GM21515 (cell line): ENCODE results near the gene KNDC1.

Experiments used
- ATAC-seq: cut with Tn5 transposase; IDR thresholded peaks from one replicate; pipeline ENCODE4 v1.9.1; 2021; ENCODE audit not compliant: unreplicated experiment

KNDC1 gene

DNA sequence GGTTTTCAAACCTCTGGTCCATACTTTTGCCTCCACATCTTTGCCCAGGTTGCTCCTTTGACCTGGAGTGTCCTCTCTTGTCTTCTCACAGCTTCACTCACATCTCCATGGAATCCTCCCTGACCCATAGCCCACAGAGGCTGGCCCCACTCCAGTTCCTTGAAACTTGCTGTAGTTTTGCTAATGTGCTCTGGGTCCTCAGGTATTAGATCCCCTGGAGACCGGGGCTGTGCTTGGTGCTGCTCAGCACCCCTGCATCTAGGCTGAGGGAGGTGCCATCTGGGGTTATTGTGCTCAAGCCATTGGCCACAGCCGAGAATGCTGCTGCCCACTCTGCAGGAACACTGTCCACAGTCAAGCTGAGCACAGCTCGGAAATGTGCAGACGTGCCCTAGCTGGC, 16.5 kb downstream of the KNDC1 start:
- no peak for ATAC-seq

DNA sequence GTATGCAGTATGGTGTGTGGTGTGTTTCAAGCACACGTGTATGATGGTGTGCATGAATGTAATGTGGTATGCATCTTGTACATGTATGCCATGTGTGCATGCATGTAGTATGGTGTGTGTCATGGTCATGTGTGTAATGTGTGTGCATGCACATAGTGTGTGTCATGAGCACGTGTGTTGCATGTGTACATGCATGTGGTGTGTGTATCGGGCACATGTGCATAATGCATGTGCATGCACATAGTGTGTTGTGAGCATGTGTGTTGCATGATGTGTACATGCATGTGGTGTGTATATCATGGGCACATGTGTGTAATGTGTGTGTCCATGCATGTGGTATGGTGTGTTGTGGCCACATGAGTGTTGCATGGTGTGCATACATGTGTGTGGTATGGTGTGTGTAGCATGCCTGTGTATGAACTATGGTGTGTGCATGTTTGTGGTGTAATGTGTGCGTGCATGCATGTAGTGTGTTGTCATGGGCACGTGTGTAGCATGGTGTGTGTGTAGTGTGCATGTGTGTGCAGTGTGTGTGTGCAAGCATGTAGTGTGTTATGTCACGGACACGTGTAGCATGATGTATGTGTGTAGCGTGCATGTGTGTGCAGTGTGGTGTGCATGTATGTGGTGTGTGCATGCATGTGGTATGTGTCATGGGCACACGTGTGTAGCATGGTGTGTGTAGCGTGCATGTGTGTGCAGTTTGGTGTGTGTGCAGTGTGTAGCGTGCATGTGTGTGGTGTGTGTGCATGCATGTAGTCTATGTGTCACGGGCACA, 17.6 kb downstream of the KNDC1 start:
- no peak for ATAC-seq

DNA sequence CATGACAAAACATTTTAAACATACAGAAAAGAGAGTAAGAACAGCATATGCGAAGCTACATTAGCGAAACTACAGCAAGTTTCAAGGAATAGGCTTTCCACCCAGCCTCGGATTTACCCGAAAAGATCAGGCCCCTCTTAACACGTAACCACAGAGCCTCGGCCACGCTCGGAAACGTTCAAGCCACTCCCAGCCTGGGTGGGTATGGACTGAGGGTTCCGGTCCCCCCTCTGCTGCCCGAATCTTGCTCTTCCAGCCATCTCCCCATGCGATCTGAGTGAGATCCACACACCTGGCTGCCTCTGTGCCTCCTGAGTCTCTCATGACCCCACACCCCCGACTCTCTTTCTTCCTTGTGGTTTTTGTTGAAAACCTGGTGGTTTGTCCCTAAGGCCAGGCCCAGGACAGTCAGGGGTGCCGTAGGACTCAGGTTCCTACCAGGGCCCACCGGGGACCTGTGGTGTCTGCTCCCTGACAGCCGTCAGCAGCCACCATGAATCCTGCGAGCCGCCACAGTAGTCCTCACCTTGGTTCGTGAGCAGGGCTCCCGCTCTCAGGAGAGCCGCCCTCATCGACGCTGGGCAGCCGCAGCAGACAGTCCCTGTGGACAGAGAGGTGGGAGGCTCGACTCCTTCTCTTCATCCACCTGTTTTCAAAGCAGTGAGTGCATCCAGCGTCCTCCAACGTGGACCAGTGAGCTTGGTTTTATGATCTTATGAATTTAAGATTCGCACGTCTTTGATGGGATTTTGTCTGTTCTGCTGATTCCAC, 18.5 kb downstream of the KNDC1 start:
- no peak for ATAC-seq

DNA sequence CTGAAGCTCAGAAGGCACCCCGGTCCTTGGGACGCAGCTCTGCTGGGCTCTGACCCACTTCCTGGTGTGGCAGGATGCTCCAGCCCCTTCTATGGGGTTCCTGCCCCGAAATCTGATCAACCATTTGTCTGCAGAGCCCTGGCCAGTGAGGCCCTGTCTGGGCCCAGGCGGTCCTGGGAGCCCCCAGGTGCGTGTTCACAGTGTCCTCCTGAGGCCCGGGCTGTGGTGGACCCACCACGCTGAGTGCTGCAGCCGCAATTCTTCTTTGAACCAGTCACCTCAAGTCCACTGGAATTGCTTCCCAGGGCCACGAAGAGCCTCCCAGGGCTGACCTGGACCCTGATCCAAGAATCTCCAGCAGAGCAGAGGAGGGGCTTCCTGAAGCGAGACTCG, 19.1 kb downstream of the KNDC1 start:
- ATAC-seq, result no peak

DNA sequence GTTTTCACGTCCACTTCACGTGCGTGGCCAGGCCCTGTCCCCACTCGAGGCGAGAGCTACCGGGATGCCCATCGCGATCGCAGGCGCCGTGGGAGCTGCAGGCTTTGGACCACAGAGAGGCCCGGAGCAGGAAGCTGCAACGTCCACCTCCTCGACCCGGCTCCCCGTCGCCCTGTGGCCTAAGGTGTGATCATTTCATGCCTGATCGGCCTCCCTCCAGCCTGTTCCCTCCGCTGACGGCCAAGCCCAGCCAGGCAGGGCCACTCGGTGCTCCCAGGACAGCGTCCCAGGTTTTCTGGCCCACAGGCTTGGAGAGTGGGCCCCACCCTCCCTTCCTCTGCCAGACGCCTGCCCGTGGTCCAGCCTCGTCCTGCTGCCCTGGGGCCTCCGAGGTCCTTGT, 19.6 kb downstream of the KNDC1 start:
- ATAC-seq, result no peak

DNA sequence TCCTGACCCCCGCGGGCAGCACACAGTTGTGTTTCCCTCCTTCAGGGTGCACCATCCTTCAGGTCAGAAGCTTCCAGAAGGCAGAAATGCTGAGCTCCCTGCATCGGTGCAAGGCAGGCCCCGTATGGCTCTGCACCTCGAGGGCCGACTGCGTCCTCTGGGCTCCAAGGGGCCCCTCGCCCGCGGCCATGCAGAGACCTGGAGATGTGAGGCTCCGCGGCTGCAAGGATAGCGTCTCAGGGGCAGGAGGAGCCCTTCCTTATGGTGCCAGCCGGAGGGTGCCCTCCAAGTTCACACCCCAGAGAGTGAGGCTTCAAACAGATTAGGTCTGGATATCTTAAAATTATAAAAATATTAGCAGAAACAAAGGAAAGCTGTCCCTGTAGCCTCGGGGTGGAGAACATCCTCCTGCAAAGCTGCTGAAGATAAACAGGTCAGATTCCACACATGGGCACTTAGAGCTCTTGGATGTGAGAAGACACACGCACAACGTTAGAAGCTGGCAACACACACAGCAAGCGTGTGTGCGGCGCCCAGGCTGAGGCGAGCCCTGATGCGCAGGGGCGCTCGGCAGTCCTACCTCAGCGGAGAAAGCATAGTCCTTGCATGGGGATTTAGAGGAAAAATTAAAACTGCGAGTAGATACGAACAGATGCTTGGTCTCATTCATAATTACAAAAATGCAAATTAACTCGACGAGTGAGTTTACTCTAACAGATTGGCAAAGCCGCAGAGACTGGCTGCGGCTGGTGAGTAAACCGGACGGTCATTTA, 20.4 kb downstream of the KNDC1 start:
- ATAC-seq, result no peak

DNA sequence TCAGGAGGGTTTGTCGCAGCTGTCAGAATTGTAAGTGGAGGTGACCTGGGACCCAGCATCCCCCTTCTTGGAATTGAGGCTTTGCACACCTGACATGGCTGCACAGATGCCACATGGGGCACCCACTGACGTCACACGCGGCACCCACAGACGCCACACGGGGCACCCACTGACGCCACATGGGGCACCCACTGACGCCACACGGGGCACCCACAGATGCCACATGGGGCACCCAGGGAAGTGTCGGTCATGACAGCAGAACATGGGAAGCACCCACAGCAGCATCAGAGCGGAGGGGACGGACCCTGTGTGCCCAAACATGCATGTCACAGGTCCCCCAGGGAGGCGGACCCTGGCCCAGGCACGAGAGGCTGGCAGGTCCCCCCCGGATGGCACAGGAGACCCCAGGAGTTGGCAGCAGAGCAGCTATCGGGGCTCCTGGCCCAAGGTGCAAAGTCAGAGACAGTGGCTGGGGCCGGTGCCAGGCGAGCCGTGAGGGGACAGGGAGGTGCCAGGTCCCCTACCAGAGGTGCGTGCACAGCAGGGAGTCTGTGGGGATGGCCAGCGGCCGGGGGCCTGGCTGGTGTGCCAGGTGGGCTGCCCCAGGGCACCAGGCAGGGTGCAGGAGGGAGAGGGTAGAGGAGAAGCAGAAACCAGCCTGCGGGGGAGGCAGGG, 21.1 kb downstream of the KNDC1 start:
- ATAC-seq, result no peak

DNA sequence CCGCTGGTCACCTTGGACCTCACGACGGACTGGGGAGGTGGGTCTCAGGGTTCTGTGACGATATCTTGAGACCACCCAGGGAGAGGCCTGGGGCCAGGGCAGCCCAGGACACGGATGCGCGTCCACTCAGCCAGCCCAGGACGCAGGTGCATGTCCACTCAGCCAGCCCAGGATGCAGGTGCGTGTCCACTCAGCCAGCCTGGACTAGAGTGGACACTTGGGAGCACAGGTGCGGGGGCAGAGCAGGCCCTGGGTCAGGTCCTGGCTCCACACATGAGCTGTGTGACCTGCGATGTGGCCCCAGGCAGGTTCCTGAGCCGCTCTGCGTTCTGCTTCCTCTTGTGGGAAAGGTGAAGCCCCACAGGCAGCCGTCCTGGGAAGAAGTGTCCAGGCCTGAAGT, 22.2 kb downstream of the KNDC1 start:
- no peak for ATAC-seq

DNA sequence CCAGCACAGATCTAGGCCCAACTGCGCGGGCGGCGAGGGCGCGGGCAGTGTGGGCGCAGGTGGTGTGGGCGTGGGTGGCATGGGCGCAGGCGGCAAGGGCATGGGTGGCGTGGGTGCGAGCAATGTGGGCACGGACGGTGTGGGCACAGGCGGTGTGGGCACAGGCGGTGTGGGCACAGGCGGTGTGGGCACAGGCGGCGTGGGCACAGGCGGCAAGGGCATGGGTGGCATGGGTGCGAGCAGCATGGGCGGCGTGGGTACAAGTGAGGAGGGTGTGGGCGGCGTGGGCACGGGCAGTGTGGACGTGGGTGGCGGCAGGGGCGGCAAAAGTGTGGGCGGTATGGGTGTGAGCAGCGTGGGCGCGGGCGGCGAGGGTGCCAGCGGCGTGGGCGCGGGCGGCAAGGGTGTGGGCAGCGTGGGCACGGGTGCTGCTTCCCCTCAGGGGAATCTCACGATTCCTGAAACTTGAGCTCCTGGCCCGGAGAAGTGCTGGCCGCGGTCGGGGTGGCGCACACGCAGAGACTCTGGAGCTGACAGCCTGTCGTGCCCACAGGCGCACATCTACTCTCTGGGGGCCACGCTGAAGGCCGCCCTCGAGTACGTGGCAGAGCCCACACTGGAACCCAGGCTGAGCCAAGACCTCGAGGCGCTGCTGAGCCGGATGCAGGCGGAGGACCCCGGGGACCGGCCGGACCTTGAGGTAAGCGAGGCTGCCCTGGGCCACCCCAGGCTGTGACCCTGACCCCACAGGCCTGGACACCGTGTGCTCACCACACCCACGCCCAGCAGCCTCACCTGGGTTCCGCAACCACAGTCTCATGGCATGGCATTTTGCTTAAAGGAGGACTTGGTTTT, 23.0 kb downstream of the KNDC1 start:
- no peak for ATAC-seq

DNA sequence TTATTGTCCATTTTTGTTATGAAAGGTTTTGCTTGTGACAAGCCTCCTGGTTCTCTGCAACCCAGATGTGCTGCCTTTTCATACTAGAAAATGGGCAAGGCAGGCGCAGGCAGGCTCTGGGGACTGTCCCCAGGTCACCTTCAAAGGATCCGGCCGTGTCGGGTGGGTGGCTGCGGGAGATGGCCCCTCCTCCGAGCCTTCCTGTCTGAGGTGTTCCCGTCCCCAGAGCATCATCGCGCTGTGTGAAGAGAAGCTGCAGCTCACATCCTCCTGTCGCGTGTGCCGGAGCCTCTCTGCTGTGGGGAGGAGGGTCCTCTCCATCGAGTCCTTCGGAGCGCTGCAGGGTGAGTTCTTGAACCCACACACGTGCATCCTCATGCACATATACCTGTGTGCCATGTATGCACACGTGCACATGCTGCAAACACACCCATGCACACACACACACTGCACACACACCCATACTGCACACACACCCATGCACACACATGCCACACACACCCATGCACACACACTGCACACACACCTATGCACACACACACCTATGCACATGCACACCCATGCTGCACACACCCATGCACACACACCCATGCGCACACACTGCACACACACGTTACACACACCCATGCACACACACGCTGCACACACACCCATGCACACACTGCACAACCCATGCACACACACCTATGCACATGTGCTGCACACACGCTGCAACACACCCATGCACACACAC, 23.8 kb downstream of the KNDC1 start:
- ATAC-seq, result no peak

DNA sequence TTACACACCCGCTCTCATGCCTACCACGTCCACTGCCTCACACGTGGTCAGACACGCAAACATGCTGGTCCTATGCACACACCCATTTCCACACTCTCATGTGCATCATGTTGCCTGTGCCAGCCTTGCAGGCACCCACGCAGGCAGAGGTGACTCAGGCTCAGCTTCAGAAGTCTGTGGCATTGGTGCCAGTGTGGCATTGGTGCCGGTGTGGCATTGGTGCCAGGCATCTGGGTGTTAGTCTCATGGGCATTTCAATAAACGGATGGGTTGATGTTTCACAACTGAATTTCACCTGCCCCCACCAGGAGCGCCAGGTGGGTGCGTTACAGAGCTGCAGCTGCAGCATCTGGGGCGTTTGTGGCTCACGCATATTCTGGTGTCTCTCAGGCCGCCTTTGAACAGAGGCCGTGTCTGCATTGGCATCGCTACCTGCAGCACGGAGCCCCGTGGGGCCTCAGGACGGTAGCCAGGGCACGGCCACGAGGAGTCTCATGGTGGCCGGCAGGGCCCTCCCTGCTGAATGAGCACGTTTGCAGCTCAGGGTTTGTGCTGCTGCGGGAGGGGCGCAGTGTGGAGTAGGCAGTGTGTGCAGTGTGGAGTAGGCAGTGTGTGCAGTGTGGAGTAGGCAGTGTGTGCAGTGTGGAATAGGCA, 24.7 kb downstream of the KNDC1 start:
- no peak for ATAC-seq

DNA sequence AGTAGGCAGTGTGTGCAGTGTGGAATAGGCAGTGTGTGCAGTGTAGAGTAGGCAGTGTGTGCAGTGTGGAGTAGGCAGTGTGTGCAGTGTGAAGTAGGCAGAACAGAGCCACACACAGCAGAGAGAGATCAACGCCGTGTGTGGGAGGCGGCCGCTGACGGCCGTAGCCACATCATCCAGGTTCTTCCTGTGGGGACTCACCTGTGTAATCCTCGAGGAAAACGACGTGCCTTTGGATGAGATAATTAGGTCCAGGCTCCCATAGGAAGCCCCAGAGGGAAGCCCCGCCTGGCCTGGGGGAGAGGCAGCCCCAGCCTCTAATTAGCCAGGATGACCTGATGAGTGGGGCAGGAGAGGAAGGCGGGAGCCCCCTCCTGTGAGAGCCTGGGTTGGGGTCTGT, 25.4 kb downstream of the KNDC1 start:
- no peak for ATAC-seq

DNA sequence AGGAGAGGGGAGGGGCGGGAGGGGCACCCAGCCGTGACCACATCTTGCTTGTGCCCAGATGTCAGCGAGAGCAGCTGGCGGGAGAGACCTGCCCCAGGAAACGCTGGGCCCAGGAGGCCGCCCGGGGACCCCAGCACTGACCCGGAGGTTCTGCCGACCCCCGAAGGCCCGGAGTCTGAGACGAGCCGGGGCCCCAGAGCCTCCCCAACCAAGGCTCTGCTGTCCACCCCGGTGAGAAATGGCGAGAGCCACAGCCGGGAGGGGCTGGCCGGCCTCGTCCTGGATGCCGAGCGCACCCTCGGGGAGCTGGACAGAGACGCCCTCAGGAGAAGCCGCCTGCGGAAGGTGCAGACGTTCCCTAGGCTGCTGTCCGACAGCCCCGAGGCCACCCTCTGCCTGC, 25.9 kb downstream of the KNDC1 start:
- ATAC-seq, result no peak

DNA sequence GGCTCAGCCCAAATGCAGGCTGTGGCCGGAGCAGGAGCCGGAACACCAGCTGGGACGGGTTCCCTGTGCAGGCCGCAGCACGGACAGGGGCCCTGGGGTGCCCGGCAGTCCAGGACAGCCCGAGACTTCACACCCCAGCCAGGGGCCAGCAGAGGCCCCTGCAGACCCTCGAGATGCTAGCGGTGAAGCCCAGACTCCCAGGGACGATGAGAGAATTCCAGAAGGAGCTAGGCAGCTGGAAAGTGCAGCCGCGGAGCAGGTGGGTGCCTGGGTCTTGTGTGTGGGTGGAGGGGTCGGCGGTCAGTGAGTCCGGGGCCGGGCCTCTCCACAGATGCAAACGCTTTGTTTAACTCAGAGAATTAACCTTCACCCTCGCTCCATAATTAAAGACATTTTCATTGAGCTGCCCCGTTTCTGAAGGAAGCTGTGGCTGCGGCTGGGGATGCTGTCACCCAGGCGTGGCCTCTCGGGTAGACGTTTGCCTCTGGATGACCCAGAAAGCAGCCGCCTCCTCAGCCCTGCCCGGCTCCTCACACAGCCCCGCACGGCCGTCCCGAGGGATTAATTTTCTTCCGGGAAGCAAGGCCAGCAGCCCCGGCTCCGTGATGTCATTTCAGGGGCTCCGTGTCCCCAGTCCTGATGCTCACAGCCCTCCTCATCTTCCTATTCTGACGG, 26.5 kb downstream of the KNDC1 start:
- ATAC-seq, result no peak

DNA sequence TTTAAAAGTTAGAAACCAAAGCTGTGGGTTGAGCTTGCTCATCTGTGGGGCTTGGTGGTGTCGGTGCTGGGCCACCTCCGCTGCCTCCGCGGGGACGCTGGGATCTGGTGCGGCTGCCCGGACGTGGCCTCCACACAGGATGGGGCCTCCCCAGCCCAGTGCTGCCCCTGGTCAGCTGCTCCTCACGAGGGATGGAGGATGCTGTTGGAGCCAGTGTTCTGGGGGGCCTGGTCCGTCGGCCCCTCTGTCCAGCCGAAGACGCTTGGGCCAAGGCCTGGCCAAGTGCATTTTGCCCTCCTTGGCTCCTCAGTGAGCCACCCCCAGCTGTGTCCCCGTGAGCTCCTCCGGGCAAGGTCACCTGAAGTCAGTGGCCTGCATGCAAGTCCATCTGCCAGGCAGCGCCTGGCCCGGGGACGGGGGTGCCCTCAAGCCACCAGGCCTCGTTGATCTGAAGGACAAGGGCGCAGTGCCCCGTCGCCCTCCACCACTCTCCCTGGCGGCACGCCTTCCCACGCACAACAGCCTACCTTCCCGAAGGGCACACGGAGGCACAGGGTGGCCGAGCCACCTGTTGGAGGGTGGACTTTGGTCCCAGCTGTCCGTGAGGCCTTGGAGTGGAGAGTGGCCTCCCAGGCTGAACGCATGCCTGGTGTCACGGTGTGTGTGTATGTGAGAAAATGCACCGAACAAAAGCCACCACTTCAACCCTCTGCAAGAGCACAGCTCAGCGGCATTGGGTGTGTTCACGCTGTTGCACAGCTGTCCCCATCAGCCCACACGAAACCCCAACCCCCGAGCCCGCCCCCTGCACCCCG, 27.3 kb downstream of the KNDC1 start:
- ATAC-seq, result no peak

DNA sequence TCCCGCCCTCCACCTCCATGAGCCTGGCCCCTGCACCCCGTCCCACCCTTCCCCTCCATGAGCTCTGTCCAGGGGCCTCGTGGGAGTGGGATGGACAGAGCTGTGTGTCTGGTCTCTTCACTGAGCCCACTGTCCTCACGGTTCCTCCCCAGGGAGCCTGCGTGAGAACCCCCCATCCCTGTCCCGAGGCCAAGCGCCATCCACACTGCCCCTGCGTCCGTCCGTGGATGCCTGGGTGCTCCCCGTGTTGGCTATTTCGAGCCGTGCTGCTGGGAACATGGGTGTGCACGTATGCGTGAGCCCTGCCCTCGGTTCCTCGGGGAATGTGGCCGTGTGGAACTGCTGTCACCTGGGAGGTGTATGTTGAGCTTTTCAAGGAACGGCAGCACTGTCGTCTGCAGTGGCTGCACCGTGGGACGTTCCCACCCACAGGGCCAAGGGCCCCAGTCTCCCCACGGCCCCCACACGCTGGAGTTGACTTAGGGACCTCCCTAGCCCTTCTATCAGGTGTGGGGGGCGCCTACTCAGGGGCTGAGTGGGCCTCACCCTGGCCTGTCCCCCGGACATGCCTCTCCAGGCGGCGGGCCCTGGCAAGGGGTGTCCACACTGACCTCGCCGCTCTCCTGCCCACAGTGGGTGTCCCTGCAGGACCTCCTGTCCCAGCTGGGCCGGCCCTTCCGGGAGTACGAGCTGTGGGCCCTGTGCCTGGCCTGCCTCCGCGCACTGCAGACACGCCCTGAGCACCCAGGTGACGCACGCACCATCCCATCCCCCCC, 28.1 kb downstream of the KNDC1 start:
- no peak for ATAC-seq

DNA sequence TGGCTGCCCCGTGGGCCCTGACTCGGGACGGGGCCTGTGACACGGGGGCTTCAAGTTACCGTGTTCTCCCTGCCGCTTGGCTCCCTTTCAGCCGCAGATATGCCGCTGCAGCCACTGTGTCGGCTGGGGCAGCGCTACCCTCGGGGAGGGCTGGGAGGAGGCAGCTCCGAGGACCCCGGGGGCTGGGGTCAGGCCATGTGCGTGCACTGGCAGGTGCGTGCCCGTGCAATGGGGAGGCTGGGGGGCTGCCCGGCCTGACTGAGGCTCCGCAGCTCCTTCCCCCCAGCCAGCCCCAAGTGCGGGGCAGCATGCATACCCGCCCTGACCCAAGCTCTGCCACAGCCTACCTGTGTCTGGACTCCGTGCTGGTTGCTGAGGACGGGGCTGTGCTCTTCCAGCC, 29.2 kb downstream of the KNDC1 start:
- no peak for ATAC-seq
